ENCODE results near the gene BCKDHA. TPM values are rescaled to one million over a fixed set of nuclear protein-coding genes. Genes with fewer than 3 reads are reported as not detected.
"Not testable (repeated sequence)": the region's sequence is repeated elsewhere in the genome, so short reads cannot be mapped to it uniquely, and the experiment has no call there.

The BCKDHA gene
- polyA plus RNA-seq, 1 donor: 35.2 TPM

GRCh38 chr19:41367848-41368301 is 29.7 kb upstream of the BCKDHA start:
- no peak for DNase-seq

GRCh38 chr19:41369769-41370168 is 27.8 kb upstream of the BCKDHA start:
- DNase-seq: no peak

- DNase-seq: not testable (repeated sequence)
These were observed 26.5 kb upstream of the BCKDHA start for GRCh38 chr19:41371119-41371518.

- no peak for DNase-seq
These were observed 26.1 kb upstream of the BCKDHA start for GRCh38 chr19:41371541-41371940.

GRCh38 chr19:41372501-41372900 is 25.1 kb upstream of the BCKDHA start:
- no peak for DNase-seq

- peak; percentile 72 for DNase-seq
These were observed 23.6 kb upstream of the BCKDHA start for GRCh38 chr19:41373993-41374392.

GRCh38 chr19:41376241-41376997 is 21.2 kb upstream of the BCKDHA start, which contains the start of gene TMEM91:
Gene TMEM91 (plus strand): TSS chr19:41376533. CDS start chr19:41378310, 1,777 bp downstream.
- DNase-seq: no peak

GRCh38 chr19:41376998-41377365 is 20.6 kb upstream of the BCKDHA start:
- DNase-seq: no peak

GRCh38 chr19:41377977-41378709 is 19.5 kb upstream of the BCKDHA start:
- no peak for DNase-seq

GRCh38 chr19:41381536-41381935 is 16.1 kb upstream of the BCKDHA start:
- DNase-seq: not testable (repeated sequence)

GRCh38 chr19:41384351-41384750 is 13.3 kb upstream of the BCKDHA start:
- DNase-seq: no peak

- DNase-seq: no peak
These were observed 11.2 kb upstream of the BCKDHA start for GRCh38 chr19:41386442-41386841.

- DNase-seq: no peak
These were observed 6.0 kb upstream of the BCKDHA start for GRCh38 chr19:41391618-41392017.

- no peak for DNase-seq
These were observed 4.8 kb upstream of the BCKDHA start for GRCh38 chr19:41392775-41393174.

- DNase-seq: no peak
These were observed 2.3 kb upstream of the BCKDHA start for GRCh38 chr19:41395355-41395754.

- DNase-seq: no peak
These were observed 416 bp downstream of the BCKDHA start for GRCh38 chr19:41398050-41398418.

- no peak for DNase-seq
These were observed 980 bp downstream of the BCKDHA start for GRCh38 chr19:41398598-41398997.

GRCh38 chr19:41399091-41399490 is 1.5 kb downstream of the BCKDHA start:
- no peak for DNase-seq

GRCh38 chr19:41399525-41399924 is 1.9 kb downstream of the BCKDHA start:
- no peak for DNase-seq

- no peak for DNase-seq
These were observed 3.9 kb downstream of the BCKDHA start for GRCh38 chr19:41401483-41401882.

GRCh38 chr19:41402010-41402409 is 4.4 kb downstream of the BCKDHA start:
- DNase-seq: no peak

GRCh38 chr19:41403181-41403970 is 5.8 kb downstream of the BCKDHA start:
- no peak for DNase-seq

GRCh38 chr19:41405776-41406175 is 8.2 kb downstream of the BCKDHA start:
- DNase-seq: no peak
